ENCODE data around the gene BRINP2. TPM values are rescaled to one million over a fixed set of nuclear protein-coding genes. Genes with fewer than 3 reads are reported as not detected.

BRINP2 gene
- total and polyA plus RNA-seq, 2 of the 4 experiments (the other 2 are of a cell fraction) = not detected

- no peaks in the 10 kb centered on the region for H4K20me1 ChIP-seq (ENCODE audit: insufficient read depth, low read length)
- H4K91ac ChIP-seq (ENCODE audit: insufficient read depth, low read depth, low read length) = no peak overlapping the region
- no peak overlapping the region for H2AK9ac ChIP-seq (replicated peaks; ENCODE audit: low read depth, low read length, poor library complexity)
- no peak overlapping the region for H2BK15ac ChIP-seq (ENCODE audit: low read depth, low read length)
- H3K18ac ChIP-seq (ENCODE audit: low read depth, low read length) = no peak overlapping the region
- no peak overlapping the region for H3K14ac ChIP-seq (replicated peaks; ENCODE audit: low read depth, low read length)
- dilution Hi-C loops (cut with HindIII; ENCODE audit: low sequenced_read_pairs, unreplicated experiment) (no loop called here), intact Hi-C loops (cut with micrococcal nuclease) (no loop called here), in situ Hi-C loops (cut with MboI; ENCODE audit: low sequenced_read_pairs) (no loop called here)
- H2BK5ac ChIP-seq (ENCODE audit: low read depth, low read length, poor library complexity, severe bottlenecking) = no peak overlapping the region
- H3K9ac ChIP-seq (ENCODE audit: low read depth, low read length) = no peak overlapping the region
- ATAC-seq (ENCODE audit: low read depth) = no peak
- no peak overlapping the region for H3K23ac ChIP-seq (ENCODE audit: low read depth, low read length)
- H2BK20ac ChIP-seq (ENCODE audit: low read depth, low read length) = no peak overlapping the region
- CTCF ChIA-PET = no interaction called here
- no peak overlapping the region for H3K4me3 ChIP-seq (ENCODE audit: insufficient read depth, low read depth, low read length)
- H3K27me3 ChIP-seq (ENCODE audit: control insufficient read depth, insufficient read depth, low read length) = peaks cover 3% of the 10 kb centered on the region; the same call in 1 of the 2 replicates
- H2AFZ ChIP-seq (replicated peaks; ENCODE audit: low read length, poor library complexity) = no peak overlapping the region
- WGBS, 2 experiments (ENCODE audit: extremely low coverage in 2 of 2, insufficient read length in 1 of 2) = no CpG with 5 or more reads among the region's 2 CpGs
- H4K8ac ChIP-seq (ENCODE audit: low read depth in 2 of 2, low read length in 2 of 2) = no peak overlapping the region
- TF ChIP-seq FOS (IDR thresholded peaks at IDR 0.05; ENCODE audit: low read depth, low read length) (no peak), SMC3 (IDR thresholded peaks at IDR 0.05; ENCODE audit: low read depth, low read length) (no peak), POLR2A (IDR thresholded peaks at IDR 0.05; ENCODE audit: low read depth, low read length) (no peak), RAD21 (IDR thresholded peaks at IDR 0.05; ENCODE audit: low read length) (no peak), MAFK (IDR thresholded peaks at IDR 0.05; ENCODE audit: low read depth, low read length) (no peak), RFX5 (IDR thresholded peaks at IDR 0.05; ENCODE audit: low read depth, low read length) (no peak), ELK1 (IDR thresholded peaks at IDR 0.05; ENCODE audit: borderline replicate concordance, low read depth, low read length) (no peak), CEBPB (IDR thresholded peaks at IDR 0.05; ENCODE audit: low read depth, low read length) (no peak), CHD1 (IDR thresholded peaks at IDR 0.05; ENCODE audit: low read depth, low read length) (no peak), MXI1 (IDR thresholded peaks at IDR 0.05; ENCODE audit: borderline replicate concordance, low read depth, low read length) (no peak), RCOR1 (IDR thresholded peaks at IDR 0.05; ENCODE audit: insufficient replicate concordance, low read length) (no peak), MAZ (IDR thresholded peaks at IDR 0.05; ENCODE audit: borderline replicate concordance, low read depth, low read length) (no peak), NFE2L2 (IDR thresholded peaks at IDR 0.05; ENCODE audit: low read depth, low read length) (no peak), BHLHE40 (IDR thresholded peaks at IDR 0.05; ENCODE audit: low read depth, low read length) (no peak)
- H2BK120ac ChIP-seq (ENCODE audit: low read depth, low read length) = no peak overlapping the region
- POLR2A ChIA-PET (ENCODE audit: unreplicated experiment) = no interaction called here
- no peak overlapping the region for H3K4ac ChIP-seq (ENCODE audit: low read depth, low read length)
- H4K5ac ChIP-seq (ENCODE audit: low read depth, low read length) = no peak overlapping the region
- H3K9me3 ChIP-seq (ENCODE audit: control insufficient read depth, insufficient read depth, low read length) = no peaks in the 10 kb centered on the region
- H3K79me1 ChIP-seq (ENCODE audit: low read depth in 1 of 2, low read length in 2 of 2) = no peaks in the 10 kb centered on the region
- H3K36me3 ChIP-seq (ENCODE audit: control insufficient read depth, insufficient read depth, low read length) = no peaks in the 10 kb centered on the region
- no peaks in the 10 kb centered on the region for H3K4me1 ChIP-seq (ENCODE audit: control insufficient read depth, insufficient read depth, low read length)
- DNase-seq = no peak
- H3K27ac ChIP-seq (ENCODE audit: insufficient read depth, low read length) = no peak overlapping the region
- no peak overlapping the region for H2AK5ac ChIP-seq (ENCODE audit: low read depth, low read length)
- no peak overlapping the region for H3K56ac ChIP-seq (ENCODE audit: extremely low read depth, insufficient read depth, low read length)
- H3K9me1 ChIP-seq (ENCODE audit: insufficient read depth, low read length) = no peaks in the 10 kb centered on the region
- H3K4me2 ChIP-seq (ENCODE audit: low read depth, low read length) = no peak overlapping the region
- no TSS peak for BruUV-seq (replicated peaks)
Observed at GRCh38 chr1:177239792-177240191, 69.0 kb downstream of the BRINP2 start.

Measured in IMR-90 (cell line).